ENCODE measurements around the gene SLC19A1.

The SLC19A1 gene

GRCh38 chr21:45560106-45561021 is 18.1 kb upstream of the SLC19A1 start:
- ChIA-PET CTCF (interaction anchor here (1.5 to 6.7 kb wide), 3 partner anchors 10 to 259 kb away, joined by 4 to 164 read pairs (median 102); no protein-coding TSS in a partner anchor), POLR2A (no interaction called here)
- no peak for DNase-seq (ENCODE audit: low read depth, low spot score)
- no peak for TF ChIP-seq CTCF (IDR thresholded peaks at IDR 0.05; ENCODE audit: insufficient read depth, low read length, missing control alignments)
- H3K4me3 ChIP-seq (ENCODE audit: low read depth, low read length), result no peak overlapping the region

GRCh38 chr21:45559216-45560105 is 17.2 kb upstream of the SLC19A1 start:
- TF ChIP-seq CTCF (IDR thresholded peaks at IDR 0.05; ENCODE audit: insufficient read depth, low read length, missing control alignments), result no peak
- POLR2A ChIA-PET, result no interaction called here
- CTCF ChIA-PET, result interaction anchor here (1.1 to 6.7 kb wide), 4 partner anchors 9 to 260 kb away, joined by 4 to 164 read pairs (median 54); no protein-coding TSS in a partner anchor
- H3K4me3 ChIP-seq (ENCODE audit: low read depth, low read length), result no peak overlapping the region
- DNase-seq (ENCODE audit: low read depth, low spot score), result no peak

GRCh38 chr21:45558044-45558721 is 15.9 kb upstream of the SLC19A1 start:
- no peak for TF ChIP-seq CTCF (IDR thresholded peaks at IDR 0.05; ENCODE audit: insufficient read depth, low read length, missing control alignments)
- POLR2A ChIA-PET, result no interaction called here
- H3K4me3 ChIP-seq (ENCODE audit: low read depth, low read length), result no peak overlapping the region
- CTCF ChIA-PET, result interaction anchor here (0.7 to 6.7 kb wide), 8 partner anchors 12 to 365 kb away, joined by 3 to 164 read pairs (median 6); no protein-coding TSS in a partner anchor
- DNase-seq (ENCODE audit: low read depth, low spot score), result no peak

GRCh38 chr21:45557616-45558043 is 15.4 kb upstream of the SLC19A1 start:
- CTCF ChIA-PET, result interaction anchor here (0.7 to 6.7 kb wide), 8 partner anchors 13 to 365 kb away, joined by 3 to 164 read pairs (median 10); no protein-coding TSS in a partner anchor
- no peak for DNase-seq (ENCODE audit: low read depth, low spot score)
- no peak overlapping the region for H3K4me3 ChIP-seq (ENCODE audit: low read depth, low read length)
- POLR2A ChIA-PET, result no interaction called here
- TF ChIP-seq CTCF (IDR thresholded peaks at IDR 0.05; ENCODE audit: insufficient read depth, low read length, missing control alignments), result no peak

- no peak overlapping the region for H3K4me3 ChIP-seq (ENCODE audit: low read depth, low read length)
- DNase-seq (ENCODE audit: low read depth, low spot score), result no peak
- ChIA-PET POLR2A (no interaction called here), CTCF (interaction anchor here (0.6 to 6.7 kb wide), 52 partner anchors 8 to 419 kb away, joined by 3 to 164 read pairs (median 4); no protein-coding TSS in a partner anchor)
- TF ChIP-seq CTCF (IDR thresholded peaks at IDR 0.05; ENCODE audit: insufficient read depth, low read length, missing control alignments), result no peak
Measured at GRCh38 chr21:45556645-45557615, 14.7 kb upstream of the SLC19A1 start.

Measured in AG04449 (cell line).